ENCODE results near the gene ODC1. TPM values are rescaled to one million over a fixed set of nuclear protein-coding genes. Genes with fewer than 3 reads are reported as not detected.
A peak's percentile ranks its signal among the peaks of the same experiment; 100 is the strongest.

Gene ODC1
- total RNA-seq: 100 to 1,000 TPM in 2 of 4 donors, 10 to 100 TPM in 2; 70.1 to 158 (median 94.8) TPM

- Histone ChIP-seq H3K4me1 (peaks cover 0 to 45% (median 13%) of the 10 kb centered on the region in 4 donors), H3K27ac (peak within 1 kb of the TSS; percentile 89 to 99 (median 92)), H3K9me3 (no peaks in the 10 kb centered on the region), H3K36me3 (peaks cover 0 to 21% (median 2%) of the 10 kb centered on the region in 3 donors), H3K4me3 (peak within 1 kb of the TSS; percentile 70 to 98 (median 84)), H3K27me3 (no peaks in the 10 kb centered on the region)
- DNase-seq (ENCODE audit: low spot score in 2 of 2): peak; percentile 92 to 94
- TF ChIP-seq EP300 (IDR thresholded peaks at IDR 0.05) (peak in 1 of 2 donors; percentile 53), CTCF (IDR thresholded peaks at IDR 0.05) (peak in 1 of 5 experiments; percentile 10), POLR2A (IDR thresholded peaks at IDR 0.05) (peak; percentile 85 to 87)
- 1% methylated on average over 30 of the region's 99 CpGs; no CpG with 5 or more reads in 1 of the 2 donors for WGBS, 2 donors
These were observed at the start of gene ODC1 for GRCh38 chr2:10447895-10448575. Gene ODC1 (minus strand): TSS chr2:10448327. CDS start chr2:10445032, 3,295 bp downstream.

DNA sequence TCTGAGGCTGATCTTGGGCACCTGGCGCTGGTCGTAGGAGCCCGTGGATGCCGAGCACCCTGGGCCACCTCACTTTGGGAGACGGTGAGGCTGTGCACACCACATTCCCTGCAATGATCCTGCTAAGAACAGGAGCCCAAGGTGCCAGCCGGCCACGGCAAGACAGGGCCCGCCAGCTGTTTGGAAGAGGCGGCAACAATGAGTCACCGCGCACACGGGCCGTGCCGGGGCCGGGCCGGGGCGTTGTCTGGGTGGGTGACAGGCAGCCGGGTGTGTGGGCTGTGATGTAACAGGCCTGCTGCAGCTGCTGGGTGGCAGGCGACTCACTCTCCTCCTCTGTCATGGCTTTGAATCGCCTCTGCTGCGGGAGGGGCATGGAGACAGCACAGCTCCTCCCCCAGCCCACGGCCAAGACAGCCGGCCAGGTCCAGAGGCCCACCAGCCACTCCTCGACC is 49.7 kb upstream of the ODC1 start:
- DNase-seq (ENCODE audit: low spot score in 2 of 2): no peak
- Histone ChIP-seq H3K36me3 (no peaks in the 10 kb centered on the region), H3K9me3 (no peaks in the 10 kb centered on the region), H3K27ac (no peak overlapping the region), H3K4me1 (no peaks in the 10 kb centered on the region), H3K27me3 (peaks cover 0 to 24% of the 10 kb centered on the region in 2 donors), H3K4me3 (no peak overlapping the region)
- 46 to 55% methylated on average over 13 to 21 of the region's 24 CpGs for WGBS, 2 donors
- TF ChIP-seq CTCF (IDR thresholded peaks at IDR 0.05) (no peak), EP300 (IDR thresholded peaks at IDR 0.05) (no peak), POLR2A (IDR thresholded peaks at IDR 0.05) (no peak)

DNA sequence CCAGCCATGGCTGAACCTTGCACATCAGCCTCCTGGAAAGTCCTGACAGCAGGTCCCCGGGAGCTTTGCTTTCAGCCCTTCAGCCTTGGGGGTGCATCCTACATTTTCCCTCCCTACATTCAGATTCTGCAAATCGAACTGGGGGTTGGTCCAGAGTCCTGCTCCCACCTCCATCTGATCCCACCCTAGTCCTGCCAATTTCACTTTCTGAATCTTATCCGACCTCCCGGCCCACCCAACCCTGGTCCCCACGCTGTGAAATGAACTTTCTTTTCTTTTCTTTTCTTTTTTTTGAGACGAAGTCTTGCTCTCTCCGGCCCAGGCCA is 47.8 kb upstream of the ODC1 start:
- H3K4me1 ChIP-seq: no peaks in the 10 kb centered on the region
- H3K27me3 ChIP-seq: peaks cover 0 to 24% of the 10 kb centered on the region in 2 donors
- DNase-seq (ENCODE audit: low spot score in 2 of 2): no peak
- H3K36me3 ChIP-seq: no peaks in the 10 kb centered on the region
- H3K4me3 ChIP-seq: no peak overlapping the region
- WGBS, 2 donors: 68 to 72% methylated on average over 7 of the region's 7 CpGs
- no peak for TF ChIP-seq EP300 (IDR thresholded peaks at IDR 0.05)
- TF ChIP-seq CTCF (IDR thresholded peaks at IDR 0.05): no peak
- TF ChIP-seq POLR2A (IDR thresholded peaks at IDR 0.05): no peak
- H3K9me3 ChIP-seq: peaks cover 0 to 17% (median 0%) of the 10 kb centered on the region in 4 donors
- no peak overlapping the region for H3K27ac ChIP-seq

DNA sequence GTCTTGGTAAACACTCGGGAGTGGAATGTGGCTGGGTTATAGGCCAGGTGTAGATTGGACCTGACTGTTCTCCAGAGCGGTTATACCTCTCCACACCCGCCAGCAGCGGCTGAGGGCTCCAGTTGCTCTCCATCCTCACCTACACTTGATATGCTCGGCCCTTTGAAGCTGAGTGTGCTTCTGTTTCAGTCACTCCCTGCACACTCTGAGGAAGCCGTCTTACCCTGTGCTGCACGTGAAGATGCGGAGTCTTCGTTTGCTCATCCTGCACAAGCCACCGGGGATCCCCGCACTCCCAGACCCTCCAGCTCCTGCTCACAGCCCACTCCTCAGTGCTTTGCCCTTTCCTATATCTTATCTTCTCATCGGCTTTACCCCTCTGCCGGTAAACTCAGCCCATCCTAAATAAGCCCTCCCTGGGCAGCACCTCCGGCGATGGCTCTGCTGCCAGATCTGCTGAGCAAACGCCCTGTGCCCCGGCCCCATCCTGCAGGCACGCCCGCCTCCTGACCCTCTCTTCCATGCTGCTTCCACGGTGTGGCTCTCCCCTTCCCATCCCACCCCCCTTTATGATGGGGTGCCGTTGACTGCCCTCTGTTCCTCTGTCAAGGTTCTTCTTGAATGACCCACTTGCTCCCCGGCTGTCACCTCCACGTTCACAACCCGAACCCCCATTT is 47.3 kb upstream of the ODC1 start:
- no peak for DNase-seq (ENCODE audit: low spot score in 2 of 2)
- H3K4me1 ChIP-seq: no peaks in the 10 kb centered on the region
- TF ChIP-seq EP300 (IDR thresholded peaks at IDR 0.05) (no peak), CTCF (IDR thresholded peaks at IDR 0.05) (no peak), POLR2A (IDR thresholded peaks at IDR 0.05) (no peak)
- peaks cover 0 to 21% (median 0%) of the 10 kb centered on the region in 4 donors for H3K9me3 ChIP-seq
- H3K36me3 ChIP-seq: no peaks in the 10 kb centered on the region
- 71 to 74% methylated on average over 24 of the region's 24 CpGs for WGBS, 2 donors
- no peak overlapping the region for H3K27ac ChIP-seq
- no peak overlapping the region for H3K4me3 ChIP-seq
- peaks cover 0 to 24% of the 10 kb centered on the region in 2 donors for H3K27me3 ChIP-seq

Measured in tibial nerve (tissue), 4 donors.